HG02885 (cell line): ENCODE results near the gene RPLP2.

Experiments
- ATAC-seq: cut with Tn5 transposase; IDR thresholded peaks from one replicate; pipeline ENCODE4 v1.9.1; 2021; ENCODE audit warnings: mild to moderate bottlenecking; ENCODE audit not compliant: unreplicated experiment, poor library complexity

RPLP2 gene

GRCh38 chr11:790721-791564 is 18.8 kb upstream of the RPLP2 start:
- no peak for ATAC-seq

- no peak for ATAC-seq
Observed at GRCh38 chr11:791658-792534, 17.9 kb upstream of the RPLP2 start.

- ATAC-seq = no peak
Observed at GRCh38 chr11:792535-792821, 17.3 kb upstream of the RPLP2 start.

- no peak for ATAC-seq
Observed at GRCh38 chr11:792873-793272, 16.9 kb upstream of the RPLP2 start.

- ATAC-seq = no peak
Observed at GRCh38 chr11:793556-793955, 16.2 kb upstream of the RPLP2 start.

GRCh38 chr11:794013-794765 is 15.6 kb upstream of the RPLP2 start:
- no peak for ATAC-seq

GRCh38 chr11:794766-795633 is 14.8 kb upstream of the RPLP2 start:
- no peak for ATAC-seq

- peak; percentile 37 for ATAC-seq
Observed at GRCh38 chr11:795634-796564, 13.9 kb upstream of the RPLP2 start.

- no peak for ATAC-seq
Observed at GRCh38 chr11:796565-797295, 13.0 kb upstream of the RPLP2 start.

GRCh38 chr11:797296-798092 is 12.3 kb upstream of the RPLP2 start:
- peak; percentile 42 for ATAC-seq

- ATAC-seq = peak; percentile 74
Observed at GRCh38 chr11:798093-798713, 11.6 kb upstream of the RPLP2 start, which contains the start of gene SLC25A22. Gene SLC25A22 (minus strand): TSS chr11:798281. CDS start chr11:795006, 3,275 bp downstream.

GRCh38 chr11:799641-800316 is 10.0 kb upstream of the RPLP2 start:
- no peak for ATAC-seq

- no peak for ATAC-seq
Observed at GRCh38 chr11:800473-800872, 9.3 kb upstream of the RPLP2 start.

- ATAC-seq = no peak
Observed at GRCh38 chr11:801097-801780, 8.5 kb upstream of the RPLP2 start.

GRCh38 chr11:802018-802617 is 7.6 kb upstream of the RPLP2 start:
- ATAC-seq = no peak
